ENCODE data around the gene CDYL2. TPM values are rescaled to one million over a fixed set of nuclear protein-coding genes. Genes with fewer than 3 reads are reported as not detected.

Gene CDYL2
- total RNA-seq, 1 donor from 2014 or later = 26.5 TPM

- no peak overlapping the region for H3K27ac ChIP-seq (ENCODE audit: low read depth, low read length)
- H3K4me2 ChIP-seq (ENCODE audit: low read length) = no peak overlapping the region
- no peak overlapping the region for H3K4me3 Mint-ChIP-seq (ENCODE audit: unreplicated experiment)
- peaks cover 2% of the 10 kb centered on the region for H3K9me3 Mint-ChIP-seq (ENCODE audit: unreplicated experiment)
- H3K27me3 ChIP-seq (ENCODE audit: insufficient read depth, low read length) = no peaks in the 10 kb centered on the region
- no peak overlapping the region for H3K9ac ChIP-seq (ENCODE audit: low read length)
- FAIRE-seq (no peak), DNase-seq (ENCODE audit: low read depth) (no peak)
- no peaks in the 10 kb centered on the region for H3K4me1 Mint-ChIP-seq (ENCODE audit: low read depth, unreplicated experiment)
- no peak overlapping the region for H2AFZ ChIP-seq (ENCODE audit: low read depth, low read length)
- no peaks in the 10 kb centered on the region for H3K4me1 ChIP-seq (ENCODE audit: insufficient read depth, low read length)
- no peak overlapping the region for H3K4me3 ChIP-seq (ENCODE audit: insufficient read depth, low read depth, low read length)
- H3K36me3 ChIP-seq (ENCODE audit: insufficient read depth, low read length) = no peaks in the 10 kb centered on the region
- no peaks in the 10 kb centered on the region for H3K79me2 ChIP-seq (ENCODE audit: insufficient read depth, low read length)
- no peaks in the 10 kb centered on the region for H3K36me3 Mint-ChIP-seq (ENCODE audit: low read depth, unreplicated experiment)
- peaks cover 4% of the 10 kb centered on the region for H4K20me1 ChIP-seq (ENCODE audit: insufficient read depth, low read length)
- H3K27me3 Mint-ChIP-seq (ENCODE audit: low read depth, unreplicated experiment) = no peaks in the 10 kb centered on the region
- no peak for TF ChIP-seq CTCF (IDR thresholded peaks at IDR 0.05; ENCODE audit: insufficient read depth, low read depth, low read length)
- TF ChIP-seq EZH2 (IDR thresholded peaks at IDR 0.05; ENCODE audit: insufficient read depth, low read length) = no peak
- H3K27ac Mint-ChIP-seq (ENCODE audit: unreplicated experiment) = no peak overlapping the region
- H3K9me3 ChIP-seq (ENCODE audit: insufficient read depth, low read depth, low read length) = no peaks in the 10 kb centered on the region
These were observed 93.5 kb downstream of the CDYL2 start for GRCh38 chr16:80710918-80711317.

- Histone ChIP-seq H3K27me3 (ENCODE audit: insufficient read depth, low read length) (no peaks in the 10 kb centered on the region), H3K4me2 (ENCODE audit: low read length) (no peak overlapping the region), H3K27ac (ENCODE audit: low read depth, low read length) (no peak overlapping the region), H3K9me3 (ENCODE audit: insufficient read depth, low read depth, low read length) (no peaks in the 10 kb centered on the region), H3K4me1 (ENCODE audit: insufficient read depth, low read length) (no peaks in the 10 kb centered on the region), H3K9ac (ENCODE audit: low read length) (no peak overlapping the region), H4K20me1 (ENCODE audit: insufficient read depth, low read length) (peaks cover 14% of the 10 kb centered on the region), H2AFZ (ENCODE audit: low read depth, low read length) (no peak overlapping the region), H3K79me2 (ENCODE audit: insufficient read depth, low read length) (no peaks in the 10 kb centered on the region), H3K4me3 (ENCODE audit: insufficient read depth, low read depth, low read length) (no peak overlapping the region), H3K36me3 (ENCODE audit: insufficient read depth, low read length) (no peaks in the 10 kb centered on the region)
- Mint-ChIP-seq H3K27me3 (ENCODE audit: low read depth, unreplicated experiment) (no peaks in the 10 kb centered on the region), H3K36me3 (ENCODE audit: low read depth, unreplicated experiment) (no peaks in the 10 kb centered on the region), H3K4me1 (ENCODE audit: low read depth, unreplicated experiment) (no peaks in the 10 kb centered on the region), H3K4me3 (ENCODE audit: unreplicated experiment) (no peak overlapping the region), H3K9me3 (ENCODE audit: unreplicated experiment) (peaks cover 2% of the 10 kb centered on the region), H3K27ac (ENCODE audit: unreplicated experiment) (no peak overlapping the region)
- no peak for TF ChIP-seq EZH2 (IDR thresholded peaks at IDR 0.05; ENCODE audit: insufficient read depth, low read length)
- TF ChIP-seq CTCF (IDR thresholded peaks at IDR 0.05; ENCODE audit: insufficient read depth, low read depth, low read length) = no peak
- FAIRE-seq (no peak), DNase-seq (ENCODE audit: low read depth) (no peak)
These were observed 95.6 kb downstream of the CDYL2 start for GRCh38 chr16:80708823-80709222.

- Histone ChIP-seq H4K20me1 (ENCODE audit: insufficient read depth, low read length) (peaks cover 21% of the 10 kb centered on the region), H3K36me3 (ENCODE audit: insufficient read depth, low read length) (no peaks in the 10 kb centered on the region), H3K27ac (ENCODE audit: low read depth, low read length) (no peak overlapping the region), H3K79me2 (ENCODE audit: insufficient read depth, low read length) (no peaks in the 10 kb centered on the region), H3K4me3 (ENCODE audit: insufficient read depth, low read depth, low read length) (no peak overlapping the region), H3K4me2 (ENCODE audit: low read length) (no peak overlapping the region), H3K9ac (ENCODE audit: low read length) (no peak overlapping the region), H3K9me3 (ENCODE audit: insufficient read depth, low read depth, low read length) (no peaks in the 10 kb centered on the region), H3K27me3 (ENCODE audit: insufficient read depth, low read length) (no peaks in the 10 kb centered on the region), H3K4me1 (ENCODE audit: insufficient read depth, low read length) (no peaks in the 10 kb centered on the region), H2AFZ (ENCODE audit: low read depth, low read length) (no peak overlapping the region)
- no peaks in the 10 kb centered on the region for H3K36me3 Mint-ChIP-seq (ENCODE audit: low read depth, unreplicated experiment)
- peaks cover 2% of the 10 kb centered on the region for H3K9me3 Mint-ChIP-seq (ENCODE audit: unreplicated experiment)
- FAIRE-seq (no peak), DNase-seq (ENCODE audit: low read depth) (no peak)
- H3K27me3 Mint-ChIP-seq (ENCODE audit: low read depth, unreplicated experiment) = no peaks in the 10 kb centered on the region
- H3K4me1 Mint-ChIP-seq (ENCODE audit: low read depth, unreplicated experiment) = no peaks in the 10 kb centered on the region
- H3K4me3 Mint-ChIP-seq (ENCODE audit: unreplicated experiment) = no peak overlapping the region
- TF ChIP-seq CTCF (IDR thresholded peaks at IDR 0.05; ENCODE audit: insufficient read depth, low read depth, low read length) = no peak
- no peak for TF ChIP-seq EZH2 (IDR thresholded peaks at IDR 0.05; ENCODE audit: insufficient read depth, low read length)
- no peak overlapping the region for H3K27ac Mint-ChIP-seq (ENCODE audit: unreplicated experiment)
These were observed 96.7 kb downstream of the CDYL2 start for GRCh38 chr16:80707686-80708085.
